ENCODE measurements around the gene FNDC3B.

DNA sequence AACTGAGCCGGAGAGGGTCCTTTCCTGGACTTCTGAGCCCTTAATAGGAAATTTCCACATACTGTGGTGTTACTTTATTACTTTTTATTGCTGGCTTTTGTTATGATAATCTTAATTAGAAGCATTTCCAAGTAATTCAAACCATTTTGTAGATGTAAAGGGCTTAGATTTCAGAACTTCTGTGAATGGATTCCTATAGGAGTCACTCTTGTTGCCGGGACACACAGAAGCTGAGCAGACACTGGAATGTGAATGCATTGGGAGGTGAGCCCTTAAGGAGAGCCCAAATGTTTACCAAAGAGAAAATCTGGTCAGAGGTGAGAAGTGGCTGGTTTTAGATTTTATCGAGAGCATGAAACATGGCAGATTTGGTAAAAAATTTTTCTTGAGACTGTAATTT, 87.4 kb downstream of the FNDC3B start:
- TF ChIP-seq, protein P1, sequence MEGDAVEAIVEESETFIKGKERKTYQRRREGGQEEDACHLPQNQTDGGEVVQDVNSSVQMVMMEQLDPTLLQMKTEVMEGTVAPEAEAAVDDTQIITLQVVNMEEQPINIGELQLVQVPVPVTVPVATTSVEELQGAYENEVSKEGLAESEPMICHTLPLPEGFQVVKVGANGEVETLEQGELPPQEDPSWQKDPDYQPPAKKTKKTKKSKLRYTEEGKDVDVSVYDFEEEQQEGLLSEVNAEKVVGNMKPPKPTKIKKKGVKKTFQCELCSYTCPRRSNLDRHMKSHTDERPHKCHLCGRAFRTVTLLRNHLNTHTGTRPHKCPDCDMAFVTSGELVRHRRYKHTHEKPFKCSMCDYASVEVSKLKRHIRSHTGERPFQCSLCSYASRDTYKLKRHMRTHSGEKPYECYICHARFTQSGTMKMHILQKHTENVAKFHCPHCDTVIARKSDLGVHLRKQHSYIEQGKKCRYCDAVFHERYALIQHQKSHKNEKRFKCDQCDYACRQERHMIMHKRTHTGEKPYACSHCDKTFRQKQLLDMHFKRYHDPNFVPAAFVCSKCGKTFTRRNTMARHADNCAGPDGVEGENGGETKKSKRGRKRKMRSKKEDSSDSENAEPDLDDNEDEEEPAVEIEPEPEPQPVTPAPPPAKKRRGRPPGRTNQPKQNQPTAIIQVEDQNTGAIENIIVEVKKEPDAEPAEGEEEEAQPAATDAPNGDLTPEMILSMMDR (IDR thresholded peaks at IDR 0.05), result no peak
- TF ChIP-seq POLR2A (IDR thresholded peaks at IDR 0.05) (no peak), POLR2AphosphoS5 (IDR thresholded peaks at IDR 0.05; ENCODE audit: insufficient read depth in 1 of 2, low read depth in 1 of 2) (no peak)

All from vagina (tissue), 2 donors.